ENCODE data around the gene ATP11A. TPM values are rescaled to one million over a fixed set of nuclear protein-coding genes. Genes with fewer than 3 reads are reported as not detected.
"Not testable (repeated sequence)": the region's sequence is repeated elsewhere in the genome, so short reads cannot be mapped to it uniquely, and the experiment has no call there.

Gene ATP11A
- total RNA-seq, 2 donors from 2014 or later: 89.0 to 91.2 TPM

DNA sequence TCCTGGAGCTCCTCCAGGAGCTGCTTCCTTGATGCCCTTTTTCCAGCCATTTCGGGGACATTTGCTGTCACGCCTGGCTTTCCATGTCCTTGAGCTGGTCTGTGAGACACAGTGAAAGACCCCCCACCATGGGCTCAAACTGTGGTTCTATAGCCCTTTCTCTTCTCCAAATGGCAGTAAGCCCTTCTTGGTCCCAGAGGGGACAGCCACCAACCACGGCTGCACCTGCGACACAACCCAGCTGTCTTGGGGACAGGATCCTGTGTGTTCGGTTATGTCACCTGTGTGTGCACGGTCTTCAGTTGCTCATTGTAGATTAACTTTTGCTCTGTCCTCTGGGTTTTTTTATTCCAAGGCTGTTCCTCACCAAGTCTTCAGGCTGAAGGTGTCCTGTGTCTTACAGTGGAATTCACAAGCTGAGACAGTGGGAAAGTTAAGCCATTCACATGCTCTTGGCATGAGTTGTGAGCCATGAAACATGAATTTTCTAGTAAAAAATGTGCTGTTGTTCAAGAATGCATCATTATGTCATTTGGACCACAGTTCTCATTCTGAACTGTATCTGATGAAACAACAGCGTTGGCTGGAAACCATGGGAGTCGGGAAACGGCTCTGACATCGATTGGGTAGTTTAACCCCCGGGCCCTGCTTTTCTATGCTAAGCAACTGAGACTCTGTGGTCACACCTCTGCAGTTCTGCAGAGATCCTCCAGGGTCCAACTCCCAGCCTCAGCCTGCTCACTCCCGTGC is 149.7 kb downstream of the ATP11A start:
- ATAC-seq: no peak
- Mint-ChIP-seq H3K4me3 (no peak overlapping the region), H3K27me3 (no peaks in the 10 kb centered on the region), H3K4me1 (ENCODE audit: low read depth in 2 of 2) (no peaks in the 10 kb centered on the region), H3K36me3 (no peaks in the 10 kb centered on the region), H3K9me3 (no peaks in the 10 kb centered on the region), H3K27ac (no peak overlapping the region)
- no peak for DNase-seq (ENCODE audit: low spot score)

DNA sequence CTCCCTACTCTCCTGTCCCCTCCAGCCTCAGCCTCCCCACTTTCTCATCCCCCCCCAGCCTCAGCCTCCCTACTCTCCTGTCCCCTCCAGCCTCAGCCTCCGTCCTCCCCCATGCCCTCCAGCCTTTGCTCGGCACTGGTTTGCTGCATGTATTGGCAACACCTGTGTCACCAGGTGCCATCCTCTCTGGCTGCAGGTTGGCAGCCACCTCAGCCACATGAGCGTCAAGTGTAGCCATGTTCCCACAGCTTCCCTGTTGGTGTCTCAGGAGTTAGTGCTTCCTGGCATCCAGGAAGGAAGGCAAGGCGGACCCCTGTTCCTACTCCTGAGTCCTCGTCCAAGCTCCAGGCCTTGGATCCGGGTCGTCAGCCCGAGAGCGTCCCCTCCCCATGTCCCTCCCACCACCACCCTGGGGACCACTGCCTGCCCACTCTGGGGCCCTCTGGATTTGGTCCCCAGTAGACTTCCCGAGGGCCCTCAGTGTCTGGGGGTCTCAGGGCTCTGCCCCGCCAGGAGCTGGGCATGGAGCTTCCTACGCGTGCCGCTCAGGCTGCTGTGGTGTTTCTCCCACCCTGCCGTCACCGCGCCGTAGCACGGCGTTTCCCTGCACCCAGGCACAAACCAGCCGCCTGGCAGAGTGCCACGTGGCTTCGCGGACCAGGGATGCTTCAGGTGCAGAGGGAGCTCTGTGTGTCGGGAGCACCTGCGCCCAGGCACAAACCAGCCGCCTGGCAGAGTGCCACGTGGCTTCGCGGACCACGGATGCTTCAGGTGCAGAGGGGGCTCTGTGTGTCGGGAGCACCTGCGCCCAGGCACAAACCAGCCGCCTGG is 150.8 kb downstream of the ATP11A start:
- no peak for DNase-seq (ENCODE audit: low spot score)
- ATAC-seq: no peak
- H3K27ac Mint-ChIP-seq: no peak overlapping the region
- no peaks in the 10 kb centered on the region for H3K9me3 Mint-ChIP-seq
- no peak overlapping the region for H3K4me3 Mint-ChIP-seq
- no peaks in the 10 kb centered on the region for H3K27me3 Mint-ChIP-seq
- no peaks in the 10 kb centered on the region for H3K36me3 Mint-ChIP-seq
- H3K4me1 Mint-ChIP-seq (ENCODE audit: low read depth in 2 of 2): no peaks in the 10 kb centered on the region

DNA sequence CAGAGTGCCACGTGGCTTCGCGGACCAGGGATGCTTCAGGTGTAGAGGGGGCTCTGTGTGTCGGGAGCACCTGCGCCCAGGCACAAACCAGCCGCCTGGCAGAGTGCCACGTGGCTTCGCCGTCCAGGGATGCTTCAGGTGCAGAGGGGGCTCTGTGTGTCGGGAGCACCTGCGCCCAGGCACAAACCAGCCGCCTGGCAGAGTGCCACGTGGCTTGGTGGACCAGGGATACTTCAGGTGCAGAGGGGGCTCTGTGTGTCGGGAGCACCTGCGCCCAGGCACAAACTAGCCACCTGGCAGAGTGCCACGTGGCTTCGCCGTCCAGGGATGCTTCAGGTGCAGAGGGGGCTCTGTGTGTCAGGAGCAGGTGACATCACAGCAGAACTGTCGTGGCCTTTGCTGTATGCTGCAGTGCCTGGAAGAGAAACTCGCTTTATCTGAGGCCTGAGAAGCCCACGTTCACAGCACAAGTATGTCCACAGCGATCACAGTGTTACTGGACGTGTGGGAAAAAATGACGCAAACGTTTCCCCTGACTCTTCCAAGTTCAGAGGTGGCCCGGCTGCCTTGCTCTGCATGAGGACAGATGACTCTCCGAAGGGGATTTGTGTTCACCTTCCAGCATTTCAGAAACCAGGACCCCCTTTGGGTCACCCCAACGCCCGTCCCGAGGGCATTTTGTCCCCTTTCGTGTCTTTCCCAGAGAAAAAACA is 151.6 kb downstream of the ATP11A start:
- not testable (repeated sequence) for H3K36me3 Mint-ChIP-seq; H3K27ac Mint-ChIP-seq; H3K4me3 Mint-ChIP-seq; H3K4me1 Mint-ChIP-seq (ENCODE audit: low read depth in 2 of 2); ATAC-seq; DNase-seq (ENCODE audit: low spot score); H3K9me3 Mint-ChIP-seq; H3K27me3 Mint-ChIP-seq

DNA sequence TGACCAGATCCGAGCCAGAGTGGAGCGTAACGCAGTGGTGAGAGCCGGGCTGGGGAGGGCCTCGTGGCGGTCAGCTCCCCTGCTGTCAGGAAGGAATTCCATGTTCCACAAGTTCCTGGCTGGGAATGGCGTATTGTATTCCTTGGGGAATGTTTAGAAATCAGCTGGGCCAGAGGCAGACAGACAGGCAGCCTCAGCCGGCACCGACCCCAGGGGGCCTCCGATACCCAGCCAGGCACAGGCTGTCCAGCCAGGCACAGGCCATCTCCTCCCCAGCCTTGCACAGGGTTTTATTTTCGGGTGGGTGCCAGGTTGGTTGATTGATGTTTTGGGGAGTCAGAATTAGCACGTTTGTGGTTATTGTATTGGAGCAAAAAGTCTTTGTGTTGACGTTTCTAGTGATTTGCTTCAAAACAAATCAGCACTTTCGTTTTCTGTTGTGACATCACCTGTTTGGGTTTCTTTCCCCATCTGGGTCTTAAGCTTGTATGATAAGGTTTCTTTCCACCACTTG is 152.6 kb downstream of the ATP11A start:
- H3K4me1 Mint-ChIP-seq (ENCODE audit: low read depth in 2 of 2): no peaks in the 10 kb centered on the region
- DNase-seq (ENCODE audit: low spot score) (no peak), ATAC-seq (no peak)
- no peaks in the 10 kb centered on the region for H3K36me3 Mint-ChIP-seq
- no peak overlapping the region for H3K4me3 Mint-ChIP-seq
- H3K27me3 Mint-ChIP-seq: no peaks in the 10 kb centered on the region
- no peak overlapping the region for H3K27ac Mint-ChIP-seq
- no peaks in the 10 kb centered on the region for H3K9me3 Mint-ChIP-seq

DNA sequence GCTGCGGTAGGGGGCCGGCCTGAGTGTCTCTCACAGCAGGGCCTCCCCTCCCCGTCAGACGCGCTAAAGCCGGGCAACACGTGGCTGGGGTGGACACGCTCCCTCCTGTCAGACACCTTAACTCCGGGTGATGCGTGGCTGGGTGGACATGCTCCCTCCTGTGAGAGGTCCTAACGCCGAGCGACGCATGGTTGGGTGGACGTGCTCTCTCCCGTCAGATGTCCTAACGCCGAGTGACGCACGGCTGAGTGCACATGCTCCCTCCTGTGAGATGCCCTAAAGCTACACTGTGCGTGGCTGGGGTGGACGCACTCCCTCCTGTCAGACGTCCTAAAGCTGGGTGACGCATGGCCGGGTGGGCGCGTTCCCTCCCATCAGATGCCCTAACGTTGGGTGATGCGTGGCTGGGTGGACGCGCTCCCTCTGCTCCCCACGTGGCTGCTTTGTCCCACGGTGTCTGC is 153.1 kb downstream of the ATP11A start:
- Mint-ChIP-seq H3K27ac (no peak overlapping the region), H3K4me3 (no peak overlapping the region), H3K36me3 (no peaks in the 10 kb centered on the region), H3K4me1 (ENCODE audit: low read depth in 2 of 2) (no peaks in the 10 kb centered on the region), H3K9me3 (no peaks in the 10 kb centered on the region), H3K27me3 (no peaks in the 10 kb centered on the region)
- ATAC-seq (peak; percentile 8 to 30), DNase-seq (ENCODE audit: low spot score) (no peak)

DNA sequence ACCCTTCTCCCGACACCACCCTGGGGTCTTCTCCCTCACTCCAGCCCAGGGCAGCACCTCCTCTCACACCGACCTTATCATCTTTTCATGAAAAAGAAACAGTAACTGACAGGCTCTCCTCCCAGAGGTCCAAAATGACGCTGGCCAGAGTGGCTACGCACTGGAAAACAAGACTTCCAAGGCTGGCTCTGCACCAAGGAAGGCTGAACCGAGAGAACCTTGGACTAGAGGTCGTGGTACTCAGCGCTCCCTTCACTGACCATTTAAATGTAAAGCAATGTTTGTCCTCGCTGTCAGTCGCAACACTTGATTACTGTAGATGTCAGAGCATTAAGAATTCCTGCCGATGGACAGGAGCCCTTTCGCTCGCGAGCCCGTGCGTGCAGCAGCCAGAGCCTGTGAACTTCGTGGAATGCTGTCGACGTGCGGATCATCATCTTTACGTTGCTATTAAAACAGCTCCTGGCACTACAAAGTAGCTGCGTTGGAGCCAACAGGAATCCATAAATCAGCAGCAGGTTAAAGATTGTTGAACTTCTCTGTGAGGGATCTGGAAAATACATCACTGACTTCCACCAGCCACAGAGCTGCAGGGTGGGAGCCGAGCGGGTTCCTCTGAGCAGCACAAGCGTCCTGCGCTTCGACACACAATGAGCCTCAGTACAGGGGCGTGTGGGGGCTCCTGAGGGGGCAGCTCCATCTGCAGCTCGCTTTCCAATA is 153.7 kb downstream of the ATP11A start:
- no peak for DNase-seq (ENCODE audit: low spot score)
- Mint-ChIP-seq H3K27ac (no peak overlapping the region), H3K27me3 (no peaks in the 10 kb centered on the region), H3K4me3 (no peak overlapping the region), H3K36me3 (no peaks in the 10 kb centered on the region), H3K9me3 (no peaks in the 10 kb centered on the region), H3K4me1 (ENCODE audit: low read depth in 2 of 2) (no peaks in the 10 kb centered on the region)
- peak in 1 of 2 donors; percentile 30 for ATAC-seq

DNA sequence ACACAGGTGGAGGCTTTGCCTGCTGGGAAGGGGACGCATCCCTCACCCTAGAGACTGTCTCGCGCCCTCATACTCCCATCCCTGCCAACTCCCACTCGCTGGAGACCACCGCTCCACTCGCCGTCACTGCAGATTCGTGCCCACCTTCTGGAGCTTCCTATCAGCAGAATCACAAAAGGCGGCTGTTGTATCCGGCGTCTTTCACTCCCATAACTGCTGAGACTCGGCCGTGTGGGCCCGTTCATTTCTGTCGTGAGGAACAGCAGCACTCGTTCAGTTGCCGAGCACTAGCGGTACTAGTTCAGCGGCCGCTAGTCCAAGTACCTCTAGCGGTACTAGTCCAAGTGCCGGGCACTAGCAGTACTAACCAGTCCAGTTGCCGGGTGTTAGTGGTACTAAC is 154.6 kb downstream of the ATP11A start:
- H3K4me1 Mint-ChIP-seq (ENCODE audit: low read depth in 2 of 2): peaks cover 6% of the 10 kb centered on the region in 2 donors
- DNase-seq (ENCODE audit: low spot score) (no peak), ATAC-seq (peak in 1 of 2 donors; percentile 6)
- H3K27me3 Mint-ChIP-seq: no peaks in the 10 kb centered on the region
- H3K36me3 Mint-ChIP-seq: no peaks in the 10 kb centered on the region
- no peaks in the 10 kb centered on the region for H3K9me3 Mint-ChIP-seq
- H3K27ac Mint-ChIP-seq: no peak overlapping the region
- H3K4me3 Mint-ChIP-seq: no peak overlapping the region

DNA sequence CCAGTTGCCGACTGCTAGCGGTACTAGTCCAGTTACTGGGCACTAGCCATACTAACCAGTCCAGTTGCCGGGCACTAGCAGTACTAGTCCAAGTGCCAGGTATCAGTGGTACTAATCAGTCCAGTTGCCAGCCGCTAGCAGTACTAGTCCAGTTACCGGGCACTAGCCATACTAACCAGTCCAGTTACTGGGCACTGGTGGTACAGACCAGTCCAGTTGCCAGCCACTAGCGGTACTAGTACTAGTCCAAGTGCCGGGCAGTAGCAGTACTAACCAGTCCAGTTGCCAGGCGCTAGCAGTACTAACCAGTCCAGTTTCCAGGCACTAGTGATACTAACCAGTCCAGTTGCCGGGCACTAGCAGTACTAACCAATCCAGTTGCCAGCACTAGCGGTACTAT is 155.0 kb downstream of the ATP11A start:
- peaks cover 9% of the 10 kb centered on the region in 2 donors for H3K4me1 Mint-ChIP-seq (ENCODE audit: low read depth in 2 of 2)
- no peaks in the 10 kb centered on the region for H3K9me3 Mint-ChIP-seq
- H3K36me3 Mint-ChIP-seq: no peaks in the 10 kb centered on the region
- DNase-seq (ENCODE audit: low spot score) (no peak), ATAC-seq (peak in 1 of 2 donors; percentile 38)
- no peaks in the 10 kb centered on the region for H3K27me3 Mint-ChIP-seq
- no peak overlapping the region for H3K27ac Mint-ChIP-seq
- H3K4me3 Mint-ChIP-seq: no peak overlapping the region

DNA sequence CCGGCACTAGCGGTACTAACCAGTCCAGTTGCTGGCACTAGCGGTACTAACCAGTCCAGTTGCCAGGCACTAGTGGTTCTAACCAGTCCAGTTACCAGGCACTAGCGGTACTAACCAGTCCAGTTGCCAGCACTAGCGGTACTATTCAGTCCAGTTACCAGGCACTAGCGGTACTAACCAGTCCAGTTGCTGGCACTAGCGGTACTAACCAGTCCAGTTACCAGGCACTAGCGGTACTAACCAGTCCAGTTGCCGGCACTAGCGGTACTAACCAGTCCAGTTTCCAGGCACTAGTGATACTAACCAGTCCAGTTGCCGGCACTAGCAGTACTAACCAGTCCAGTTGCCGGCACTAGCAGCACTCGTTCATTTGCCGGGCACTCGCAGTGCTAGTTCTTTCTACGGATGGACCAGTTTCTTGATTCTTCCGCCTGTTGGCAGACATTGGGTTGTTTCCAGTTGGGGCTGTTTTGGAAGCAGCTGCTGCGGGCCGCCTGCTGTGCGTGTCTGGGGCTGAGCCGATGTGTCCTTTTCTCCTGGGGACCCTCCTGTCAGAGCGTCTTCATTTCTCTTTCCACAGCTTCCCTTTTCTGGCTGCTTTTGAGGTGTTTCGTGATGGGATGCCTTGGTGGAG is 155.8 kb downstream of the ATP11A start:
- Mint-ChIP-seq H3K4me1 (ENCODE audit: low read depth in 2 of 2) (peaks cover 9% of the 10 kb centered on the region in 2 donors), H3K9me3 (no peaks in the 10 kb centered on the region), H3K27me3 (no peaks in the 10 kb centered on the region), H3K36me3 (peaks cover 1% of the 10 kb centered on the region), H3K4me3 (no peak overlapping the region), H3K27ac (no peak overlapping the region)
- DNase-seq (ENCODE audit: low spot score): no peak
- ATAC-seq: no peak

DNA sequence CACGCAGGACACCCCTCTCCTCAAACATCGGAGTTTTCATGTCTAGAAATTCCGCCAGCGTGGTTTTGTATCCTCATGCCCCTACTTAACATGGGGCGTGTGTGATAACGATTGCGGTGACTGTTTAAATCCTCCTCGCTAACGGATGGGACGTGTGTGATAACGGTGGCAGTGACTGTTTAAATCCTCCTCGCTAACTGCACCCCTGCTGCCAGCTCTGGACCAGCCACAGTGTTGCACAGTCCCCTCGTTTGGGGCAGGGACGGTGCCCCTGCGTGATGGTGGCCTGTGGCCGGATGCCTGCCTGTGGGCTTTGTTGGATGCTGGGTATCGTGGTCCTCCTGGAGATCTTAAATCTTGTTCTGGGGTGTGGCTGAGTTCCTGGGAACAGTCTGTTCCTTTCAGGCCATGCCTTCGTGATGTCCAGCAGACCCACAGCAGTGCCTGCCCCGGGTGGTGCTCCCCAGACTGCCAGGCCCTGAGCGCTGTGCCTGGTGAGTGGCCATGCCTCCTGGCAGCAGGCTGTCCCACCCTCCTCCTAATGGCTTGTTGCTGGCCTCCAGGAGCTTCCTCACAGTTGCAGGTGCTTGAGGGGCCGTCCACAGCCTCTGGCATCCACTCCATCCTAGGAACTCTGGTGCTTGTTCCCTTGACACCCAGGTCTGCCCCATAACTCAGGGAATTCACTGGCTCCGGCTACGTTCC is 156.7 kb downstream of the ATP11A start:
- no peaks in the 10 kb centered on the region for H3K9me3 Mint-ChIP-seq
- no peak overlapping the region for H3K27ac Mint-ChIP-seq
- peaks cover 8% of the 10 kb centered on the region for H3K36me3 Mint-ChIP-seq
- H3K4me1 Mint-ChIP-seq (ENCODE audit: low read depth in 2 of 2): peaks cover 9% of the 10 kb centered on the region in 2 donors
- no peaks in the 10 kb centered on the region for H3K27me3 Mint-ChIP-seq
- H3K4me3 Mint-ChIP-seq: no peak overlapping the region
- ATAC-seq (no peak), DNase-seq (ENCODE audit: low spot score) (no peak)

DNA sequence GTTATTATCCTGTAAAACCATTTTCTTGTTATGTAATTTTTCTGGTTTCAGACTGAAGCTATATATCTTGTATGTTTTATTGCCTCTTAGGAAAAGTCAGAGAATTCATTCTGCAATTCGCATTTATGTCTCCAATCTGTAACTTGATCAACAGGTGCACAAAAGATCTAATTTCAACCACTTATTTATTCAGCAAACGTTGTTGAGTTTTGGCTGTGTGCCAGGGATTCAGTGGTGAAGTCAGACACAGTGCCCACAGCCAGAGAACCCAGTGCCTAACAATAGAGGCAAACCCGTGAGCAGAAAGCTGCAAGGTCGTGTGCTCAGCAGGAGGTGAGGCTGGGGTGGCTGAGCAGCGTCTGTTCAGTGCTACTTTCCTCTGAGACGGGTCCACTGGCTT is 159.7 kb downstream of the ATP11A start:
- no peaks in the 10 kb centered on the region for H3K27me3 Mint-ChIP-seq
- no peaks in the 10 kb centered on the region for H3K9me3 Mint-ChIP-seq
- DNase-seq (ENCODE audit: low spot score) (no peak), ATAC-seq (no peak)
- H3K27ac Mint-ChIP-seq: no peak overlapping the region
- no peak overlapping the region for H3K4me3 Mint-ChIP-seq
- H3K36me3 Mint-ChIP-seq: peaks cover 8% of the 10 kb centered on the region
- peaks cover 9% of the 10 kb centered on the region in 2 donors for H3K4me1 Mint-ChIP-seq (ENCODE audit: low read depth in 2 of 2)

DNA sequence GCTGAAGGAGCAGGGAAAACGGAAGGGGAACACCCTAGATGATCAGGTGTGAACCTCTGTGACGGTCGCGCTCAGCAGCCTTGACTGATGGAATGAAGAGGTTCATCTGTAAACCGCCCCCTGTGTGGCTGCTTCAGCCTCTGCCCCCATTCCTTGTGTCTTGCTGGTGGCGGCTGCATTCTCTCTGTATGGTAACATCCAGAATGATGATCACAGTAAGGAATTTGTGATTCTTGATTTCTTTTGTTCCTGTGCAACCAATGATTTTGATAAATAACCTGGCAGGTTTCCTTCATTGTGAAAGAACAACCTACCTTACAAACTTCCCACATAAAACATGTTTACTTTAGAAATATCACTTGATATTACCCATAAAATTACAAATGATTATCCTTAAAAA is 160.4 kb downstream of the ATP11A start:
- peaks cover 9% of the 10 kb centered on the region in 2 donors for H3K4me1 Mint-ChIP-seq (ENCODE audit: low read depth in 2 of 2)
- H3K27me3 Mint-ChIP-seq: no peaks in the 10 kb centered on the region
- no peak overlapping the region for H3K4me3 Mint-ChIP-seq
- peaks cover 8% of the 10 kb centered on the region for H3K36me3 Mint-ChIP-seq
- H3K27ac Mint-ChIP-seq: no peak overlapping the region
- ATAC-seq: no peak
- no peak for DNase-seq (ENCODE audit: low spot score)
- H3K9me3 Mint-ChIP-seq: no peaks in the 10 kb centered on the region

Data from natural killer cell treated with Interleukin-12 subunit alpha and Interleukin-12 subunit beta and Interleukin-15 and Interleukin-18, amount 100 ng/mL, for 72 hours (primary cell).